ENCODE data around the gene IFITM1.

DNA sequence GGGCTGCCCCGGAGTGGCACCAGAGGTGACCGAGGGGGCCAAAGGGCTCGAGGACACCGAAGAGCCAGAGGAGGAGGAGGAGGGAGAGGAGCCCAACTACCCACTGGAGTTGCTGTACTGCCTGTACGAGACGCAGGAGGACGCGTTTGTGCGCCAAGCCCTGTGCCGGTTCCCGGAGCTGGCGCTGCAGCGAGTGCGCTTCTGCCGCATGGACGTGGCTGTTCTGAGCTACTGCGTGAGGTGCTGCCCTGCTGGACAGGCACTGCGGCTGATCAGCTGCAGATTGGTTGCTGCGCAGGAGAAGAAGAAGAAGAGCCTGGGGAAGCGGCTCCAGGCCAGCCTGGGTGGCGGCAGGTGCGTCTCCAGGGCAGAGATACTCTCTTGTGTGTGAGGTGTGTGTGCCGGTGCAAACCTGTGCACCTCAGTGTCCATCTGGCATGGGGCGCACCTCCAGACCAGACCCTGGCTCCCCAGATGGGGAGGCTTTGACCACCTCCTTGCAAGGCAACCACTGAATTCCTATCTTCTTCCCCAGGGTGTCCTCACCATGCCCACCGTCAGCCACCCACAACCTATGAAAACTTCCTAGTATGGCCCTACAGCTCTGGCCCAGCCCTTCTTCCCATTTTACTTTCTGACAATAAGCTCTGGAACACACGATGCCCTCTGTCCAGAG is 32.2 kb upstream of the IFITM1 start:
- TF ChIP-seq ZNF449 (CRISPR knock-in tag; IDR thresholded peaks at IDR 0.05) = no peak
- no peak for TF ChIP-seq USF2 (CRISPR knock-in tag; IDR thresholded peaks at IDR 0.05)

Measured in K562 (cell line).